Measurements from ENCODE around the gene NEK4. TPM values are rescaled to one million over a fixed set of nuclear protein-coding genes. Genes with fewer than 3 reads are reported as not detected.
"Not testable (repeated sequence)": the region's sequence is repeated elsewhere in the genome, so short reads cannot be mapped to it uniquely, and the experiment has no call there.

NEK4 gene
- total RNA-seq, 1 donor from 2014 or later, result 32.9 TPM

GRCh38 chr3:52781741-52782140 lies 11.0 kb upstream of the NEK4 start:
- intact Hi-C loops (cut with micrococcal nuclease), result no loop called here
- no peaks in the 10 kb centered on the region for H3K36me3 Mint-ChIP-seq (ENCODE audit: low read depth)
- H3K4me1 Mint-ChIP-seq (ENCODE audit: low read depth), result no peaks in the 10 kb centered on the region
- no peak for DNase-seq (ENCODE audit: low spot score)
- H3K27me3 Mint-ChIP-seq (ENCODE audit: insufficient read depth), result peaks cover 10% of the 10 kb centered on the region
- no peak overlapping the region for H3K4me3 Mint-ChIP-seq
- no peak overlapping the region for H3K27ac Mint-ChIP-seq
- H3K9me3 Mint-ChIP-seq, result no peaks in the 10 kb centered on the region

GRCh38 chr3:52779837-52780585 lies 9.3 kb upstream of the NEK4 start:
- intact Hi-C loops (cut with micrococcal nuclease), result no loop called here
- H3K36me3 Mint-ChIP-seq (ENCODE audit: low read depth), result no peaks in the 10 kb centered on the region
- no peak for DNase-seq (ENCODE audit: low spot score)

GRCh38 chr3:52779011-52779836 lies 8.5 kb upstream of the NEK4 start:
- DNase-seq (ENCODE audit: low spot score), result no peak
- Mint-ChIP-seq H3K9me3 (no peaks in the 10 kb centered on the region), H3K4me3 (no peak overlapping the region), H3K27ac (no peak overlapping the region), H3K4me1 (ENCODE audit: low read depth) (no peaks in the 10 kb centered on the region), H3K36me3 (ENCODE audit: low read depth) (no peaks in the 10 kb centered on the region), H3K27me3 (ENCODE audit: insufficient read depth) (peaks cover 12% of the 10 kb centered on the region)
- intact Hi-C loops (cut with micrococcal nuclease), result no loop called here

More at GRCh38 chr3:52779837-52780585, 9.3 kb upstream of the NEK4 start:
- H3K27ac Mint-ChIP-seq, result no peak overlapping the region
- H3K4me3 Mint-ChIP-seq, result no peak overlapping the region
- no peaks in the 10 kb centered on the region for H3K4me1 Mint-ChIP-seq (ENCODE audit: low read depth)
- peaks cover 13% of the 10 kb centered on the region for H3K27me3 Mint-ChIP-seq (ENCODE audit: insufficient read depth)
- H3K9me3 Mint-ChIP-seq, result no peaks in the 10 kb centered on the region

- H3K27ac Mint-ChIP-seq, result no peak overlapping the region
- no peak for DNase-seq (ENCODE audit: low spot score)
- no peak overlapping the region for H3K4me3 Mint-ChIP-seq
- no peaks in the 10 kb centered on the region for H3K9me3 Mint-ChIP-seq
- intact Hi-C loops (cut with micrococcal nuclease), result no loop called here
- H3K36me3 Mint-ChIP-seq (ENCODE audit: low read depth), result no peaks in the 10 kb centered on the region
- no peaks in the 10 kb centered on the region for H3K4me1 Mint-ChIP-seq (ENCODE audit: low read depth)
- H3K27me3 Mint-ChIP-seq (ENCODE audit: insufficient read depth), result peaks cover 10% of the 10 kb centered on the region
These were observed 7.4 kb upstream of the NEK4 start for GRCh38 chr3:52777959-52778805.

DNA sequence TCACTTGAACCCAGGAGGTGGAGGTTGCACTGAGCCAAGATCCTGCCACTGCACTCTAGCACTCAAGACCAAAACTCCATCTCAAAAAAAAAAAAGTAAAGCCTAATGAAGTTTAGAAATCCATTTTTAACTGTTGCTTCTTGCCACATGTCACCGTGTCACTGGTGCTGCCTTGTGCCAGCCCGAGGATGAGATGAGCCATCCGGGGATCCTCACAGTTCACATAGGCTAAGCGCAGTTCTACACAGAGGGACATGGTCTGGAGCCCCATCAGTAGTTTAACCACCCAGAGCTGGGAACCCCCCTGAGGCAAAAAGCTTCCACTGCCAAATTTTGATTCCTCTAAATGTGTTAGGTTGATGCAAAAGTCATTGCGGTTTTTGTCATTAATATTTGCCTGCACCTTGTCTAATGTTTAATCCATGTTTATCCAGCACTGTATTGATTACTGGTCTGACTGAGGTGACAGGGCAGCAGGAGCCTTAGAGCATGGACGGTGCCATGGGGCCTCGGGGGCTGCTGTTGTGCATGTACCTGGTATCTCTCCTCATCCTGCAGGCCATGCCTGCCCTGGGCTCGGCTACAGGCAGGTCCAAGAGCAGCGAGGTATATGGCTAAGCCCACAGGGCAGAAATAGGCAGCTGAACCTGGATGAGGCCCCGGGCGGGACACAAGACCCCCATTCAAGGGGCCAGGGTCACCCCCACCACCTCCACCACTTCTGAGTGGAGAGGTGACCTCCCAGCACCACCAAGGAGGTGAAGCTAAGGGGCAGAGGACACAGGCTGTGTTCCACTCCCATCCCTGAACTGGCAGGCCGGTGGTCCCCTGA lies 6.6 kb upstream of the NEK4 start, which contains the start of gene ITIH1:
ITIH1 (plus strand) TSS at position 473 of the 832 bp plus-strand sequence; CDS start at position 490, 17 bp downstream.
- no peaks in the 10 kb centered on the region for H3K4me1 Mint-ChIP-seq (ENCODE audit: low read depth)
- intact Hi-C loops (cut with micrococcal nuclease), result no loop called here
- H3K4me3 Mint-ChIP-seq, result no peak within 1 kb of the TSS
- H3K36me3 Mint-ChIP-seq (ENCODE audit: low read depth), result no peaks in the 10 kb centered on the region
- no peak for DNase-seq (ENCODE audit: low spot score)
- H3K27me3 Mint-ChIP-seq (ENCODE audit: insufficient read depth), result peaks cover 7% of the 10 kb centered on the region
- no peaks in the 10 kb centered on the region for H3K9me3 Mint-ChIP-seq
- H3K27ac Mint-ChIP-seq, result no peak within 1 kb of the TSS

- H3K27me3 Mint-ChIP-seq (ENCODE audit: insufficient read depth); H3K9me3 Mint-ChIP-seq; intact Hi-C loops (cut with micrococcal nuclease); H3K4me3 Mint-ChIP-seq; DNase-seq (ENCODE audit: low spot score); H3K36me3 Mint-ChIP-seq (ENCODE audit: low read depth); H3K27ac Mint-ChIP-seq; H3K4me1 Mint-ChIP-seq (ENCODE audit: low read depth): not testable (repeated sequence)
These were observed 5.7 kb upstream of the NEK4 start for GRCh38 chr3:52776486-52776885.

DNA sequence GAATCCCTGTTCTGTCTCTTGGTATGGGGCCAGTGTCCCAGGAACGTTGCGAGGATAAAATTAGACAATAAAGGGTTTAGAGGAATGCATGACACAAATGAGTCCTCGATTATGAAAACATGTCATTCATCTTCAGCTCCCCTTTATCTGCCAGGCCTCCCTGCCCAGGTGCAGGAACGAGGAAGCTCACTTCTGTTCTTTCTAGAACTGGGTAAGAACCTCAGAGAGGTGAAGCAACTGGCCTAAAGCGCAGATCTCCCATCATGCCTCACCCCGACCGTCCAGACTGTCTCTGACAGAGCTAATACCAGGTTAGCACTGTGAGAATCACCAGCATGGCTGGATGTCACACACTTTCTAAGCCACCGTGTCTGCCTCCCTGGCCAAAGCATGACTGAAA lies 5.1 kb upstream of the NEK4 start:
- DNase-seq (ENCODE audit: low spot score), result no peak
- no peaks in the 10 kb centered on the region for H3K9me3 Mint-ChIP-seq
- H3K4me1 Mint-ChIP-seq (ENCODE audit: low read depth), result peaks cover 10% of the 10 kb centered on the region
- H3K27ac Mint-ChIP-seq, result no peak overlapping the region
- no peak overlapping the region for H3K4me3 Mint-ChIP-seq
- peaks cover 4% of the 10 kb centered on the region for H3K27me3 Mint-ChIP-seq (ENCODE audit: insufficient read depth)
- intact Hi-C loops (cut with micrococcal nuclease), result no loop called here
- H3K36me3 Mint-ChIP-seq (ENCODE audit: low read depth), result no peaks in the 10 kb centered on the region

- intact Hi-C loops (cut with micrococcal nuclease), result loop anchor here (5.0 kb wide), 1 partner anchor 267 kb away; no protein-coding TSS in a partner anchor
- H3K27me3 Mint-ChIP-seq (ENCODE audit: insufficient read depth), result peaks cover 4% of the 10 kb centered on the region
- H3K36me3 Mint-ChIP-seq (ENCODE audit: low read depth), result no peaks in the 10 kb centered on the region
- DNase-seq (ENCODE audit: low spot score), result no peak
- H3K4me1 Mint-ChIP-seq (ENCODE audit: low read depth), result peaks cover 11% of the 10 kb centered on the region
- H3K9me3 Mint-ChIP-seq, result no peaks in the 10 kb centered on the region
- no peak overlapping the region for H3K4me3 Mint-ChIP-seq
- H3K27ac Mint-ChIP-seq, result no peak overlapping the region
These were observed 4.4 kb upstream of the NEK4 start for GRCh38 chr3:52774901-52775864.

DNA sequence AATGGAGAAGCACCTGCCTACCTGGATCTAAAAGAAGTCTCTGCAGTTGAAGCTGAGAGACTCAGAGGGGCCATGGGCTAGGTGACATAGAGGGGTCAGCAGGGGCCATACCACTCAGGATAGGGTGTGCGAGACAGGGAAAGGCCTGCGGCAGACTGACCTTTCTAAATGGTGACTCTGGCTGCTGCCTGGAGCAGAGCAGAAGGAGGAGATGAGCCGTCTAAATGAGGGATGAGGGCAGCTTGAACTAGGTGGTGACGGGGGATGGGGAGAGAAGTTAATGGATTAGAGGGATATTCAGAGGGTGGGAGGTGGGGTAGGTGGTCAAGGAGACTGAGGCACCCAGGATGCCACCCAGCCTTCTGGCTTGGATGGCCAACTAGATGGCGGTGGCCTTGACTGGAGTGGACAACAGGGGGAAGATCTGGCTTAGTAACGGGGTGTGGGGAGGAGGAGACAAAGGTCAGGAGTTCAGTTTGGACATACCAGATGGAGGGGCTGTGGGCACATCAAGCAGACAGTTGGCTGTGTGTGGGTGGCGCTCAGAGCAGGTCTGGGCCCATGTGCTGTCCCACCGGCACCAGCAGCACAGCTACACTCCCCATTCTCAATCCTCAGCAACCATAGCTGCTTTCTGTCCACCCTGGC lies 3.5 kb upstream of the NEK4 start:
- Mint-ChIP-seq H3K27ac (no peak overlapping the region), H3K4me3 (no peak overlapping the region), H3K27me3 (ENCODE audit: insufficient read depth) (peaks cover 4% of the 10 kb centered on the region), H3K4me1 (ENCODE audit: low read depth) (peaks cover 21% of the 10 kb centered on the region), H3K36me3 (ENCODE audit: low read depth) (no peaks in the 10 kb centered on the region), H3K9me3 (no peaks in the 10 kb centered on the region)
- no peak for DNase-seq (ENCODE audit: low spot score)
- intact Hi-C loops (cut with micrococcal nuclease), result loop anchor here (5.0 kb wide), 1 partner anchor 268 kb away; no protein-coding TSS in a partner anchor

- Mint-ChIP-seq H3K36me3 (ENCODE audit: low read depth) (no peaks in the 10 kb centered on the region), H3K4me3 (no peak overlapping the region), H3K4me1 (ENCODE audit: low read depth) (peaks cover 22% of the 10 kb centered on the region), H3K27me3 (ENCODE audit: insufficient read depth) (peaks cover 4% of the 10 kb centered on the region), H3K27ac (peak overlapping the region; percentile 2), H3K9me3 (no peaks in the 10 kb centered on the region)
- intact Hi-C loops (cut with micrococcal nuclease), result loop anchor here (5.0 kb wide), 1 partner anchor 269 kb away; no protein-coding TSS in a partner anchor
- no peak for DNase-seq (ENCODE audit: low spot score)
These were observed 2.8 kb upstream of the NEK4 start for GRCh38 chr3:52773361-52774065.

Measured in activated T-helper 1 cell treated with anti-CD3 and anti-CD28 coated beads, Interleukin-12 subunit alpha, Interleukin-12 subunit beta, Interleukin-2, Interleukin-4 antibody, amounts not matched to agents 30 ng/mL and 10 ng/mL and 1 ng/mL, durations not matched to agents 14 hours and 24 hours and 36 hours (primary cell).